ENCODE data around the gene ZFYVE1.

The ZFYVE1 gene

GRCh38 chr14:72974661-72975060 is 52.2 kb downstream of the ZFYVE1 start:
- TF ChIP-seq SPI1 (IDR thresholded peaks at IDR 0.05; ENCODE audit: borderline replicate concordance, low read depth) (no peak), POLR2AphosphoS5 (IDR thresholded peaks at IDR 0.05; ENCODE audit: low read depth) (no peak), REST (IDR thresholded peaks at IDR 0.05; ENCODE audit: insufficient replicate concordance, low read depth) (no peak), CTCF (IDR thresholded peaks at IDR 0.05; ENCODE audit: insufficient read depth, low read length) (no peak), GABPA (IDR thresholded peaks at IDR 0.05; ENCODE audit: low read depth) (no peak)
- no peak overlapping the region for H3K4me3 ChIP-seq (replicated peaks; ENCODE audit: insufficient read depth, low read length)

GRCh38 chr14:72970824-72971434 is 56.0 kb downstream of the ZFYVE1 start:
- TF ChIP-seq SPI1 (IDR thresholded peaks at IDR 0.05; ENCODE audit: borderline replicate concordance, low read depth) (no peak), POLR2AphosphoS5 (IDR thresholded peaks at IDR 0.05; ENCODE audit: low read depth) (no peak), GABPA (IDR thresholded peaks at IDR 0.05; ENCODE audit: low read depth) (no peak), CTCF (IDR thresholded peaks at IDR 0.05; ENCODE audit: insufficient read depth, low read length) (no peak), REST (IDR thresholded peaks at IDR 0.05; ENCODE audit: insufficient replicate concordance, low read depth) (no peak)
- Histone ChIP-seq H3K4me3 (replicated peaks; ENCODE audit: insufficient read depth, low read length) (no peak overlapping the region), H3K27ac (replicated peaks) (no peak overlapping the region), H3K27me3 (ENCODE audit: insufficient read depth, poor library complexity, severe bottlenecking) (no peaks in the 10 kb centered on the region)
- DNase-seq (ENCODE audit: low read depth in 1 of 2, low spot score in 1 of 2): no peak

More at GRCh38 chr14:72974661-72975060, 52.2 kb downstream of the ZFYVE1 start:
- Histone ChIP-seq H3K27ac (replicated peaks) (no peak overlapping the region), H3K27me3 (ENCODE audit: insufficient read depth, poor library complexity, severe bottlenecking) (no peaks in the 10 kb centered on the region)
- DNase-seq (ENCODE audit: low read depth in 1 of 2, low spot score in 1 of 2): no peak

GRCh38 chr14:72970058-72970630 is 56.8 kb downstream of the ZFYVE1 start:
- Histone ChIP-seq H3K27me3 (ENCODE audit: insufficient read depth, poor library complexity, severe bottlenecking) (no peaks in the 10 kb centered on the region), H3K4me3 (replicated peaks; ENCODE audit: insufficient read depth, low read length) (no peak overlapping the region), H3K27ac (replicated peaks) (no peak overlapping the region)
- no peak for DNase-seq (ENCODE audit: low read depth in 1 of 2, low spot score in 1 of 2)
- no peak for TF ChIP-seq CTCF (IDR thresholded peaks at IDR 0.05; ENCODE audit: insufficient read depth, low read length)
- no peak for TF ChIP-seq GABPA (IDR thresholded peaks at IDR 0.05; ENCODE audit: low read depth)
- no peak for TF ChIP-seq POLR2AphosphoS5 (IDR thresholded peaks at IDR 0.05; ENCODE audit: low read depth)
- TF ChIP-seq SPI1 (IDR thresholded peaks at IDR 0.05; ENCODE audit: borderline replicate concordance, low read depth): no peak
- TF ChIP-seq REST (IDR thresholded peaks at IDR 0.05; ENCODE audit: insufficient replicate concordance, low read depth): no peak

Measured in HL-60 (cell line).